ENCODE measurements around the gene ABCA6.

The ABCA6 gene

DNA sequence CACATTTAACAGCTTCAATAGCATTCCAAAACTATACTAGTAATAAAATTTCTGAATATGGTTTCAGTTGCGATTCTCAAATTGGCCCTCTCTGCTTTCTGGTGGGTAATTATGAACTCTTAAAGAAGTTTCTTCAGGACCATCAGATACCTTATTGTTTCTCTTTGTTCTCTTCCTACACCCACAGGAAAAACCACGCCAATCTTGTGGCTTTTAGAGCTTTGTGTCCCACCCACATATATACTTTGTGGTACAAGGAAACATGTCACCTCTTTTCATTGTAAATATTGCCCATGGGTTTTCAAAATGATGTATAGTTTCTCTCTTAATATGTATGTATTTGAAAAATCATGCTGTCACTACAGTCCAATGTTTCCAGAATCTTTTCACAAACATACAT, 93.1 kb downstream of the ABCA6 start:
- Mint-ChIP-seq H3K27me3 (peaks cover 10% of the 10 kb centered on the region), H3K27ac (no peak overlapping the region), H3K36me3 (no peaks in the 10 kb centered on the region), H3K9me3 (peaks cover 5% of the 10 kb centered on the region), H3K4me3 (no peak overlapping the region), H3K4me1 (peaks cover 12% of the 10 kb centered on the region)

DNA sequence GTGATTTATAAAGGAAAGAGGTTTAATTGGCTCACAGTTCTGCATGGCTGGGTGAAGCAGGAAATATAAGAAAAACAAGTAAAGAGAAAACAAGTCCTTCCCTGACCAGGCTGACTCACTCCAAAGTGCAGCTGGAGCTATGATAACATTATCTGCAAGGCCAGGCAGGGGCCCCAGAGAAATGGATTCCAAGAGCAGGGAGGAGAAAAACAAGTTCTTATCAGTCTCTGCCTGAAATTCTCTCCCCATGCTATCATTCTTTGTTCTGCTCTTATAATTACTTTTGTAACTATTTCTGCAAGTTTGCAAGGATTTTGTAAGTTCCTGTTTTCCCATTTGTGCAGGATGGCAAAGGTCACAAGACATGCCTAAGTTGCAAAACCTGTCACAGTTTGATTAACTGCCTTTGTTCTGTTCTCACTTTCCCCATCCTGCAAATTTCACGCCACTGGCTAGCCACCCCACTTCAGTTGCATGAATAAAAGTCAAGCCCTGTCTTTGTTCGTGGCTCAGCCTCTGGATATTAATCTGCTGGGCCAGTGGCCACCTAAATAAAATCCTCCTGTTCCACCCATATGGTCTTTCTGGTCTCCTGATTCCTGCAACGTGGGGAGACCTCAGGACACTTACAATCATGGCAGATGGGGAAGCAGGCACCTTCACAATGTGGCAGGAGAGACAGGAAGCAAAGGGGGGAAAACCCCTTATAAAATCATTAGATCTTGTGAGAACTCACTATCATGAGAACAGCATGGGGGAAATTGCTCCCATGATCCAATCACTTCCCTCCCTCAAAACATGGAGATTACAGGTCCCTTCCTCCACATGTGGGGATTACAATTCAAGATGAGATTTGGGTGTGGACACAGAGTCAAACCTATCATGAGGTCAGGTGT, 94.1 kb downstream of the ABCA6 start:
- no peaks in the 10 kb centered on the region for H3K36me3 Mint-ChIP-seq
- H3K27me3 Mint-ChIP-seq, result peaks cover 10% of the 10 kb centered on the region
- peaks cover 12% of the 10 kb centered on the region for H3K4me1 Mint-ChIP-seq
- no peak overlapping the region for H3K27ac Mint-ChIP-seq
- H3K4me3 Mint-ChIP-seq, result no peak overlapping the region
- H3K9me3 Mint-ChIP-seq, result no peaks in the 10 kb centered on the region

DNA sequence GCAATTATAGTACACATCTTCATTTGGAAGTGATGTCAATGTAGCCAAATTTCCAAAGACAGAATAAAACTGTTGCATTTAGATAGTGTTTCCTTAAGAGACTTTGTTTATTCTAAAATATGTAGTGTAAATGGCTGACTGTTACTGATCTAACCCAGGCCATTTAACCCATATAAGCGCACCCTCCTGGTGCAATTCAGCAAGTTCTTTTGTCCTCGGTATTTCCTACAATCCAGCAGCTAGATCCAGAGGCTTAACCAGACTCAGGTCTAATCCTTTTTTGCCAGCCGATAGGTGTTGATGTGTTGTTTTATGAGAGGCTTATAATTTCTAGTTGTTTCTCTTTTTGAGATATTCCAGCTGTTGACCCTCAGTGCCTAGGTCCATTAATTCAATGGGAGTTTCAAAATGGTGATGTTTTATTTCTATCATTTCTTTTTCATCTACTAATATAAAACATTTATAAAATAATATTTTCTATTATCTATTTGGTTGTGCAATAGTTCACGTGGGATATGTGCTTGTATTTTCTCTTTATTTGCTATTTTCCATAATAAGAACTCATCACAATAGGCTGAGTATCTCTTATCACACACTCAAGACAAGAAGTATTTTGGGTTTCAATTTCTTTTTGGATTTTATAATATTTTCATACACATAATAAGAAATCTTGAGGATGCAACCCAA, 95.4 kb downstream of the ABCA6 start:
- no peaks in the 10 kb centered on the region for H3K9me3 Mint-ChIP-seq
- H3K36me3 Mint-ChIP-seq, result no peaks in the 10 kb centered on the region
- H3K4me1 Mint-ChIP-seq, result peaks cover 12% of the 10 kb centered on the region
- H3K27ac Mint-ChIP-seq, result no peak overlapping the region
- H3K4me3 Mint-ChIP-seq, result no peak overlapping the region
- H3K27me3 Mint-ChIP-seq, result peaks cover 5% of the 10 kb centered on the region

DNA sequence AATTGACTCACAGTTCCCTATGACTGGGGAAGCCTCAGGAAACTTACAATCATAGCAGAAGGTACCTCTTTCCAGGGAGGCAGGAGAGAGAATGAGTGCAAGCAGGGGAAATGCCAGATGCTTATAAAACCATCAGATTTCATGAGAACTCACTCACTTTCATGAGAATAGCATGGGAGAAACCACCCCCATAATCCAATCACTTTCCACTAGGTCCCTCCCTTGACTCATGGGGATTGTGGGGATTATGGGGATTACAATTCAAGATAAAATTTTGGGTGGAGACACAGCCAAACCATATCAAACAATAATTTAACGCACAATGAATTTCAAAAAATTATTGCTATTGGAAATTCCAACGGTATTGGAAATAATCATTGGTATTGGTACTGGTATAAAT, 96.0 kb downstream of the ABCA6 start:
- Mint-ChIP-seq H3K4me1 (peaks cover 12% of the 10 kb centered on the region), H3K27ac (no peak overlapping the region), H3K36me3 (no peaks in the 10 kb centered on the region)

DNA sequence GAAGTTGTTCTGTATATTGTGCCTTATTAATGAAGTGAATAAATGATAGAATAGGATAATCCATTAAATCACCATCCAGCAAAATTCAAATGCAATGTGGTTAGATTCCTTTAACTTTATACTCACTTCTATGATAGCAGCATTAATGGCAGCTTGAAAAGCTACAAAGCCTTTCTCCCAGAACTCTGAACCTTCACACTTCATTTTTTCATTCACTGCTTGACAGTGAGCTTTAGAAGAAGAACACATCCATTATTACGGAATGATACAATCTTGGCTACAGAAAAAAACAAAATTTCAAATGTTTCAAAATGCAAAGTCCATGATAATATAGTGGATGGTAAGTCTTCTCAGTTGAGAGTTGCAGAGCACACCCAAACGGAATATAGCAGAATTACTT, 97.3 kb downstream of the ABCA6 start:
- peaks cover 3% of the 10 kb centered on the region for H3K27me3 Mint-ChIP-seq
- peaks cover 12% of the 10 kb centered on the region for H3K4me1 Mint-ChIP-seq
- no peak overlapping the region for H3K27ac Mint-ChIP-seq
- H3K36me3 Mint-ChIP-seq, result no peaks in the 10 kb centered on the region
- H3K9me3 Mint-ChIP-seq, result no peaks in the 10 kb centered on the region
- no peak overlapping the region for H3K4me3 Mint-ChIP-seq

More for the DNA sequence above, 96.0 kb downstream of the ABCA6 start:
- H3K27me3 Mint-ChIP-seq, result peaks cover 1% of the 10 kb centered on the region
- no peak overlapping the region for H3K4me3 Mint-ChIP-seq
- no peaks in the 10 kb centered on the region for H3K9me3 Mint-ChIP-seq

DNA sequence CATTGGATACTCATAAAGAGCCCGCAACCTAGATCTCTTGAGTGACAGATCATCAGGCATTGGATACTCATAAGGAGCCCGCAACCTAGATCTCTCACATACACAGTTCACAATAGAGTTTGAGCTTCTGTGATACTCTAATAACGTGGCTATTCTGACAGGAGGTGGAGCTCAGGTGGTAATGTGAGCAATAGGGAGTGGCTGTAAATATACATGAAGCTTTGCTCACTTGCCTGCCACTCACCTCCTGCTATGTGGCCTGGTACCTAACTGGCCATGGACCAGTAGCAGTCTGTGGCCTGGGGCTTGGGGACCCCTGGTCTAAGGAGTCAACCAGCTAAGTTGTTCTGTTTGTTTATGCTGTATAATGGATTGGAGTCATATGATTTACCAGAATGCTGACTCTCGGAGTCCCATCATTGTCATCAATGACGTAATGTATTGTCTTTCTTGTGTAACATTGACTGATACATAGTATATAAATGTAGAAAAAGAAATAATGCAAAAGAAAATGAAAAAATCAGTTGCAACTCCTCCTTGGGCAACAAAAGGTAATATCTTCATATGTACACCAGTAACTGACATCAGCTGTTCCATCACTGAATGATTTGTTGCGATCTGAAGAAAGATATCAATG, 98.5 kb downstream of the ABCA6 start:
- peaks cover 4% of the 10 kb centered on the region for H3K27me3 Mint-ChIP-seq
- H3K36me3 Mint-ChIP-seq, result no peaks in the 10 kb centered on the region
- H3K27ac Mint-ChIP-seq, result no peak overlapping the region
- H3K4me1 Mint-ChIP-seq, result peaks cover 3% of the 10 kb centered on the region
- H3K9me3 Mint-ChIP-seq, result no peaks in the 10 kb centered on the region
- no peak overlapping the region for H3K4me3 Mint-ChIP-seq

DNA sequence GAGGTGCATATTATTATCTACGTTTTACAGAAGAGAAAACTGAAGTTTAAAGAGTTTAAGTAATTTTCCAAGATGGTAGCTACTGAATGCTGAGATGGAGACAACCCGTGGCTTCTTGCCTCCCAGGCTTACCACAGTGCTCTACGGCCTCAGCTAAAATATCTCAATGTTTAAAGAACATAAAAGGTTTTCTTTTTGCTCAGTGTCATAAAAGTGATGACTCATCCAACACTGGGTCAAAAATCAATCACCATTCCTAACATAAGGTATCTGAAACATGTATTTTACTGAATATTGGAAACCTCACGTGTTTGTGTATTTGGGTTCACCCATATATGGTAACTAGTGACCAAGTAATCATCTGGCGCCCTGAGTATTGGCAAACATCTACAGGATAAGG, 99.4 kb downstream of the ABCA6 start:
- H3K27ac Mint-ChIP-seq, result no peak overlapping the region
- H3K9me3 Mint-ChIP-seq, result peaks cover 3% of the 10 kb centered on the region
- H3K36me3 Mint-ChIP-seq, result no peaks in the 10 kb centered on the region
- H3K4me1 Mint-ChIP-seq, result no peaks in the 10 kb centered on the region
- peaks cover 4% of the 10 kb centered on the region for H3K27me3 Mint-ChIP-seq
- no peak overlapping the region for H3K4me3 Mint-ChIP-seq

DNA sequence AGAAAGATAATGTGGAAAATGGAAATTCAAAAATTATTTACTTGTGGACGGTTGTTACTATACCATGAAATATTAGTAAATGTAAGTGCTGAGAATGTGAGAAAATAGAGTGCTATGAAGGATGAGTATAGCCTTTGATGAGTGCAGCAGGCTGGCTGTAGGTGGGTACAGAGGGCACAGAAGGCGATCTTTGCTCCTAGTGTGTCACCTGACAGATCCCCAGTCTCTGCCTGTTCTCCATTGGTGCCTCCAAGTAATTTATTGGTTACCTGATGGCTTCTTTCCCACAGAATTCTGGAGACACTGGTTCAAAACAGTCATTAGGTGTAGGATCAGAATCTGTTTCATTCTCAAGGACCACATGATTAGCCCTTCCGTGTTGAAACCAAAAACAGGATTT, 109.9 kb downstream of the ABCA6 start:
- no peaks in the 10 kb centered on the region for H3K36me3 Mint-ChIP-seq
- no peak overlapping the region for H3K4me3 Mint-ChIP-seq
- no peaks in the 10 kb centered on the region for H3K4me1 Mint-ChIP-seq
- H3K27me3 Mint-ChIP-seq, result peaks cover 10% of the 10 kb centered on the region
- peaks cover under 1% of the 10 kb centered on the region for H3K9me3 Mint-ChIP-seq
- no peak overlapping the region for H3K27ac Mint-ChIP-seq

DNA sequence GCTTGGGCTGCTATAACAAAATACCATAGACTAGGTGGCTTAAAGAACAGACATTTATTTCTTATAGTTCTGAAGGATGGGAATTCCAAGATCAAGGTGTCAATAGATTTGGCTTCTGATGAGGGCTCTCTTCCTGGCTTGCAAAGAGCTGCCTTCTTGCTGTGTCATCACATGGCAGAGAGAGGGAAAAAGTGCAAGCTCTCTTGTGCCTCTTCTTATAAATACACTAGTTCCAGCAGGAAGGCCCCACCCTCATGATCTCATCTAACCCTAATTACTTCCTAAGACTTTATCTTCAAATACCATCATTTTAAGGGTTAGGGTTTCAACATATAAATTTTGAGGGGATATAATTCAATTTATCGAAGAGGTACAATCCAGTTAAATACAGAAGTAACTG, 111.5 kb downstream of the ABCA6 start:
- Mint-ChIP-seq H3K36me3 (no peaks in the 10 kb centered on the region), H3K4me3 (no peak overlapping the region), H3K27me3 (peaks cover 13% of the 10 kb centered on the region), H3K9me3 (peaks cover 3% of the 10 kb centered on the region), H3K27ac (no peak overlapping the region), H3K4me1 (no peaks in the 10 kb centered on the region)
